Activated CD4-positive, alpha-beta T cell treated with anti-CD3 and anti-CD28 coated beads, Interleukin-2, amount 10 ng/mL, durations not matched to agents 7 days and 5 days (primary cell): ENCODE measurements around the gene ALKBH5. TPM values are rescaled to one million over a fixed set of nuclear protein-coding genes. Genes with fewer than 3 reads are reported as not detected.

Experiments used
- CTCF ChIA-PET: fragments of 350-600 bp; sonication (Branson Sonifier 250); formaldehyde crosslinking; loops from one replicate; lab custom pipeline; 2021; ENCODE audit warnings: antibody characterized with exemption; lab: Charles Lee
- POLR2A ChIA-PET: fragments of 350-600 bp; sonication (Branson Sonifier 250); formaldehyde crosslinking; loops from one replicate; lab custom pipeline; 2021; ENCODE audit warnings: antibody characterized with exemption; lab: Charles Lee
- DNase-seq: peaks from one replicate; pipeline ENCODE4 v3.0.0-alpha.2; 2020
- H3K27ac Mint-ChIP-seq: one replicate; pipeline ENCODE4 v1.8.0; 2021; ENCODE audit warnings: mild to moderate bottlenecking, moderate library complexity, mixed read lengths
- H3K27me3 Mint-ChIP-seq: one replicate; pipeline ENCODE4 v1.8.0; 2021; ENCODE audit warnings: mixed read lengths
- H3K36me3 Mint-ChIP-seq: one replicate; pipeline ENCODE4 v1.8.0; 2021; ENCODE audit warnings: low read depth, mixed read lengths
- H3K4me1 Mint-ChIP-seq: one replicate; pipeline ENCODE4 v1.8.0; 2021; ENCODE audit warnings: mixed read lengths
- H3K4me3 Mint-ChIP-seq: one replicate; pipeline ENCODE4 v1.8.0; 2021; ENCODE audit warnings: mild to moderate bottlenecking, moderate library complexity, mixed read lengths
- H3K9me3 Mint-ChIP-seq: one replicate; pipeline ENCODE4 v1.8.0; 2021; ENCODE audit warnings: mixed read lengths
- total RNA-seq, 2 experiments: library from RNA; stranded (reverse); gene quantifications; one replicate each; pipeline ENCODE4 v1.2.3, GENCODE V29; 2021

The ALKBH5 gene
- 100 to 1,000 TPM in 1 of 2 experiments, 10 to 100 TPM in 1; 98.2 to 102 TPM for total RNA-seq

DNA sequence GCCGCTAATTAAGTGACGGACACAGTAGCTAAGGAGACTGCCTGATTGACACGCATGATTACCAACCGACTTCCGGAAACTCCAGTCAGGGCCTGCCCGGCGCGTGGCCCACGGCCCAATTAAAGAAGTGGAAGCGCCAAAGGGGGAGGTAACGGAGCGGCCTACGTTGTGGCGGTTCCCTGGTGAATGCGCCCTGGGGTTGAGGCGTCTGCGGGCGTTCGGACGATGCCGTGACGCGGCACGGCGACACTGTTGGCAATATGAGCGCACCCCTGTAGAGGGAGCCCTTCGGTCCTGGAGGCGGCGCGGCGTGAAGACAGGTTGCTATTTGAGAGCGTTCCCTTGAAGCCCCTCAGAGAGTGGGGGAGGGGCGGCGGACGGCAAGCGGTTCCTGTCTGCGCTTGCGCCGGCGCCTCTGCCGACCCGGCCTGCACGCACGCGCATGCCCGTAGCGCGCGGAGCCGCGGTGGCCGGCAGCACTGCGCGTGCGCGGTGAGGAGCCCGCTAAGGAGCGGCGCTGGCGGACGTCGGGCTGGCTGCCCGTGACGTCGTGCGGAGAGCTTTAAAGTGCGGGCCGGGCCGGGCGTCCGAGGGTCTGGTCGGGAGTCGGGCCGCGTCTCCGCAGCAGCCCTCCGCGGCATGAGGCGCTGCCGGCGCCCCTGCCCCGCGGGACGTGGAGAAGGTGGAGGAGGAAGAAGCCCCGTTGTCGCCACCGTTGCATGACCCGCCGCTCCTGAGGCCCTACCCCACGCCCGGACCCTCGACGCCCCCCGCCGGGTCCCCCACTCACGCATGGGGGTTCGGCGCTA, at the start of gene ALKBH5:
Gene ALKBH5 (plus strand): TSS at position 495 of the 809 bp plus-strand sequence. CDS start 416 bp downstream, outside the sequence.
- H3K4me1 Mint-ChIP-seq: peaks cover 54% of the 10 kb centered on the region
- CTCF ChIA-PET: interaction anchor here (0.7 to 2.6 kb wide), 12 partner anchors 9 to 78 kb away, joined by 3 to 10 read pairs (median 4); no protein-coding TSS in a partner anchor

DNA sequence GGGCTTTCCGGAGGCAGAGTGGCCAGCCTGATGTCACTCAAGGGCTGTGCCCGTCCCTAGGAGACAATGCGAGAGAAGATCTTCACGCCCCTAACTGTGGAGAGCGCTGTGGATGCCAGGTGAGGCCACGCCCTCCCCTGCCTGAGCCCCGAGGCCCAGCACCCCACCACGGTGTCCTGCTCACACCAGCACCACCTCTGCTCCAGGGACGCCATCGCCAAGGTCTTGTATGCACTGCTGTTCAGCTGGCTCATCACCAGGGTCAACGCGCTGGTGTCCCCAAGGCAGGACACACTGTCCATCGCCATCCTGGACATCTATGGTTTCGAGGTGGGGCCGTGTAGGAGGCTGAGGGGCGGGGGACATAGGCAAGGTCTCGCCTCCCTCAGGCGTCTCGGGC, 47.3 kb upstream of the ALKBH5 start:
- DNase-seq: no peak
- ChIA-PET CTCF (no interaction called here), POLR2A (no interaction called here)
- no peak overlapping the region for H3K4me3 Mint-ChIP-seq
- no peaks in the 10 kb centered on the region for H3K27me3 Mint-ChIP-seq
- H3K27ac Mint-ChIP-seq: no peak overlapping the region
- no peaks in the 10 kb centered on the region for H3K36me3 Mint-ChIP-seq
- H3K9me3 Mint-ChIP-seq: no peaks in the 10 kb centered on the region
- H3K4me1 Mint-ChIP-seq: peaks cover 4% of the 10 kb centered on the region

More for the DNA sequence above, at the start of gene ALKBH5:
- DNase-seq: peak; percentile 98
- POLR2A ChIA-PET: no interaction called here
- peak within 1 kb of the TSS; percentile 96 for H3K27ac Mint-ChIP-seq
- peaks cover 34% of the 10 kb centered on the region for H3K36me3 Mint-ChIP-seq
- no peaks in the 10 kb centered on the region for H3K9me3 Mint-ChIP-seq
- H3K27me3 Mint-ChIP-seq: no peaks in the 10 kb centered on the region
- peak within 1 kb of the TSS; percentile 96 for H3K4me3 Mint-ChIP-seq

DNA sequence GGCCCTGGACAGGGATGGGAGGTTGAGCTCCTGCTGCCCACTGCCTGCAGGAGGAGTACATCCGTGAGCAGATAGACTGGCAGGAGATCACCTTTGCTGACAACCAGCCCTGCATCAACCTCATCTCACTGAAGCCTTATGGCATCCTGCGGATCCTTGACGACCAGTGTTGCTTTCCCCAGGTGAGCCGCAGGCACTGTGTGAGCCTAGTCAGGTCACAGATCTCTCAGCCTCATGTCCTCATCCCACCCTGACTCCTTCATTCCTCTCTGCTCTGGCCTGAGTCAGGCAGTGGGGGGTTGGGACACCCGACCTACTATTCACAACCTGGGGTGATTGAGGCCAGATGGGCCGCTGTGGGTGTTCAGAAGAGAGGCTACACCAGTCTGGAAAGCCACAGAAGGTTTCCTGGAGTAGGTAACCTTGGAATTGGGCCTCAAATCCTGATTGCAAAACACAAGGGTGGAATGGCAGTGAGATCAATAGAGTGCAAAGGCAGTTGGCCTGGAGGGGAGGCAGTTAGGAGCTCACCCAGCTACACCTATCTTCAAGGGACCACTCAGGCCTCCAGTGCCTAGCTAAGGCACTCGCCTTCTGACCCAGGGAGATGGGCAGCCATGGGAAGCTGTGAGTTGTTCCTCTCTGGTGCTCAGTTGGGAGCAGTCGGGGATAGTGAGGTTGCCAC, 45.4 kb upstream of the ALKBH5 start:
- Mint-ChIP-seq H3K4me1 (peaks cover 4% of the 10 kb centered on the region), H3K9me3 (no peaks in the 10 kb centered on the region), H3K4me3 (no peak overlapping the region), H3K27me3 (no peaks in the 10 kb centered on the region), H3K36me3 (no peaks in the 10 kb centered on the region), H3K27ac (no peak overlapping the region)
- POLR2A ChIA-PET: no interaction called here
- CTCF ChIA-PET: interaction anchor here (0.5 kb wide), 1 partner anchor 91 kb away, joined by 4 read pairs; no protein-coding TSS in a partner anchor
- no peak for DNase-seq

DNA sequence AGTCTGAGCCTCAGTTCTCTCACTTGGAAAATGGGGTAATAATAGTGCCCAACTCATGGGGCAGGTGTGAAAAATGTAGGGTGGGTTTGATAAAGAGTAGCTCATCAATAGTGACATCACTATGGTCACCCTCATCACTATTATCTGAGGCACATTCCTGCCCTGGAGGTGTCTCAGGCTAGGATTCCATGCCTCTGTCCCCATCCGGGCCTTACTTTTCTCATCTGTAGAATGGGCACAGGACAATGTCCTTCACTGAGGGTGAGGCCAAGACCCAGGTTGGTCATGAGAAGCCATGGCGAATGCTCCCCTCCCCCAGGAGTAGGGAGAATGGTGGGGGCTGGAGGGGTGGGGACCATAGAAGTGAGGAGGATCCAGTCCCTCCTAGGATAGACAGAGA, 44.5 kb upstream of the ALKBH5 start:
- CTCF ChIA-PET: no interaction called here

DNA sequence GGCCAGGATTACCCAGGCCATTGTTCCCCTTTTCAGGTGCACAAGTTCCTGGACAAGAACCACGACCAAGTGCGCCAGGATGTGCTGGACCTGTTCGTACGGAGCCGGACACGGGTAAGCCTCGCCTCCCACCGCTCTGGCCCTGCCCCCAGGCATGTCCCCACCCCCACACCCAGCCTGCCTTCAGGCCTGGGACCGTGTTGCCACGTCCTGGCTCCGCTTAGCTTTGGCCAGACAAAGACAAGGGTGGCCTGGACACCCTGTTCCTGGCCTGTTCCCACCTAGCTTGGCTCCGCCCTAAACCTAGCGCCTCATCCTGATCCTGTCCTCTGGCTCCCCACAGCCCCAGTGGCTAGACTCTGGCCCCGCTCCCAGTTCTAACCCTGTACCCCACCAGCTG, 44.1 kb upstream of the ALKBH5 start:
- POLR2A ChIA-PET: no interaction called here
- DNase-seq: no peak
- Mint-ChIP-seq H3K9me3 (no peaks in the 10 kb centered on the region), H3K4me1 (peaks cover 4% of the 10 kb centered on the region), H3K36me3 (no peaks in the 10 kb centered on the region), H3K27ac (no peak overlapping the region), H3K4me3 (no peak overlapping the region), H3K27me3 (no peaks in the 10 kb centered on the region)
- CTCF ChIA-PET: interaction anchor here (3.5 kb wide), 1 partner anchor 15 kb away, joined by 18 read pairs; no protein-coding TSS in a partner anchor

More for the DNA sequence above, 44.5 kb upstream of the ALKBH5 start:
- Mint-ChIP-seq H3K27me3 (no peaks in the 10 kb centered on the region), H3K36me3 (no peaks in the 10 kb centered on the region), H3K27ac (no peak overlapping the region), H3K9me3 (no peaks in the 10 kb centered on the region), H3K4me3 (no peak overlapping the region), H3K4me1 (peaks cover 4% of the 10 kb centered on the region)
- no peak for DNase-seq
- POLR2A ChIA-PET: no interaction called here

DNA sequence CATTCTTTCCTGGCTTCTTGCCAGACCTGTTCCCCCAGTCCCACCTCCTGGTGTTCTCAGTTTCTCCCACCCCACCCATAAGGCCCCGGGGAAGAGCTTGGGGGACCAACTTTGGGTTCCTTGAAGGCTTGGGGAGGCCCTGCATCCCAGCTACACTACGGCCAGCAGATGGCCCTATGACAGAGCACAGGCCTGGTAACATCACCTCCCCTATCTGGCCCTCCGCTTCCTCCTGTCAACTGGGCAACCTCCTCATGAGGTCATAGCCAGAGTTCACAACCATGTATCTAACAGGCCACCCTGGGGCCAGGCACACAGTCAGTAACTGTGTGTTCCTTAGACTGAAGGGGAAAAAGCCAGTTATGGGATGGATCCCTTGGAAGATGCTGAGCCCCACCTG, 43.7 kb upstream of the ALKBH5 start:
- DNase-seq: no peak
- peaks cover 4% of the 10 kb centered on the region for H3K4me1 Mint-ChIP-seq
- CTCF ChIA-PET: interaction anchor here (1.3 to 3.5 kb wide), 3 partner anchors 15 to 77 kb away, joined by 3 to 18 read pairs (median 8); no protein-coding TSS in a partner anchor
- H3K9me3 Mint-ChIP-seq: no peaks in the 10 kb centered on the region
- POLR2A ChIA-PET: no interaction called here
- no peak overlapping the region for H3K4me3 Mint-ChIP-seq
- no peak overlapping the region for H3K27ac Mint-ChIP-seq
- no peaks in the 10 kb centered on the region for H3K36me3 Mint-ChIP-seq
- H3K27me3 Mint-ChIP-seq: no peaks in the 10 kb centered on the region

DNA sequence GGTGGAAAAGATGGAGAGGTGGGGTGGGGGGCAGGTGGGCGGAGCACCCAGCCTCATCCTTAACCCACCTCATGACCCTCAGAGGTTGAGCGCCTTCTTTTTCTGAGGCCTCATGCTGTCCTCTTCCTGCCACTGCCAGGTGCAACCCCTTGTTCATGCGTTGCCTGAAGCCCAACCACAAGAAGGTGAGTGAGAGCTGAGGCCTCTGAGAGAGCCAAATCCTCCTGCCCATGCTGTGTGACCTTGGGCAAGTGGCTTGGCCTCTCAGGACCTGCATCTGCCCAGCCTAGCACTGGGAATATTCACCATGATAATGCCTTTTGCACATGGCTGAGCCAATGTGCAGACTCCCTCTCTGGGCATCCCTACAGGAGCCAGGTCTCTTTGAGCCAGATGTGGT, 43.0 kb upstream of the ALKBH5 start:
- POLR2A ChIA-PET: no interaction called here
- CTCF ChIA-PET: interaction anchor here (1.3 to 3.5 kb wide), 3 partner anchors 14 to 76 kb away, joined by 3 to 18 read pairs (median 8); no protein-coding TSS in a partner anchor
- no peak for DNase-seq
- no peak overlapping the region for H3K27ac Mint-ChIP-seq
- peaks cover 4% of the 10 kb centered on the region for H3K4me1 Mint-ChIP-seq
- H3K27me3 Mint-ChIP-seq: no peaks in the 10 kb centered on the region
- no peak overlapping the region for H3K4me3 Mint-ChIP-seq
- no peaks in the 10 kb centered on the region for H3K9me3 Mint-ChIP-seq
- H3K36me3 Mint-ChIP-seq: no peaks in the 10 kb centered on the region

DNA sequence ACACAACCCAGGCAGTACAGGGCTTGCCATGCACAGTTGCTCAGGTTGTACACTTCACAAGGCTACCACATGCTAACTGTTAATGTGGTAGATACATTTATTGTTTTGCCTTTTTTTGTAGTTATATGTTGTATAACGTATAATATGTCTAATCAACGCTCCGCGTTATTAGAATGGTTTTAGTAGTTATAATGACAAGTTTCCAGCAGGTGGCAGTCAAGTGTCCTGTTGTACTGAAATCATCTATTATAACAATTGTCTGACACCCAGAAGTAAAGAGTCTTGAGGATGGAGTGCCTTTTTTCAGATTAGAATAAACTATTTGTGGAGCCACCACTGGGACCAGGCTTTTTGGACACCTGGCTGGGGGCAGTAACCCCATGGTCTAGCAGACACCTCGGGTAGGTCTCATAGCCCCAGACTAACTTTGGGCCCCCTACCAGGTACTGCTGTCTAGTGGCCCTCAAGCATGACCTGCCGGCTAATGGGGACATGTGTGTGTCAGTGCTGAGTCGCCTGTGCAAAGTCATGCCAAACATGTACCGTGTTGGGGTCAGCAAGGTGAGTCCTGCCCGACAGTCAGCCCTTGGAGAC, 42.3 kb upstream of the ALKBH5 start:
- H3K4me1 Mint-ChIP-seq: peaks cover 4% of the 10 kb centered on the region
- no peaks in the 10 kb centered on the region for H3K9me3 Mint-ChIP-seq
- no peaks in the 10 kb centered on the region for H3K27me3 Mint-ChIP-seq
- ChIA-PET POLR2A (no interaction called here), CTCF (interaction anchor here (0.5 to 3.5 kb wide), 6 partner anchors 13 to 75 kb away, joined by 3 to 18 read pairs (median 3); no protein-coding TSS in a partner anchor)
- no peak overlapping the region for H3K4me3 Mint-ChIP-seq
- H3K36me3 Mint-ChIP-seq: no peaks in the 10 kb centered on the region
- DNase-seq: peak; percentile 61
- no peak overlapping the region for H3K27ac Mint-ChIP-seq

DNA sequence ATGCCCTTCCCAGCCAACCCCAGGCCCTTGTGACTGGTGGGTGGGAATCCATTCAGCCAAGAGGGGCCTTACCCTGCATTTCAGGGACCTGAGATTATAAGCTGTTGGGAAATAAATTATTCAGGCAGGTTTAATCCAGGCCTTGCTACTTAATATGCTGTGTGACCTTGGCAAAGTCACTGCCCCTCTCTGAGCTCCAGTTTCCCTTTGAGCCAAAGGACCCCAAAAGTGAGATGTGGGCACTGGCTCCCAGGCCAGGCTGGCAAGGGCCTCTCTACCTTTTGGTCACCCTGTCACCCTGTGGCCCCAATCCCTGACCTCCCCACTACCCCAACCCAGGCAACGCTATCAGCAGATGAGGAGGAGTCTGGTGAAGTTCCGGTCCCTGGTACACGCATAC, 41.2 kb upstream of the ALKBH5 start:
- H3K36me3 Mint-ChIP-seq: no peaks in the 10 kb centered on the region
- POLR2A ChIA-PET: interaction anchor here (0.6 kb wide), 1 partner anchor 409 kb away, joined by 6 read pairs; no protein-coding TSS in a partner anchor
- H3K4me3 Mint-ChIP-seq: no peak overlapping the region
- no peak overlapping the region for H3K27ac Mint-ChIP-seq
- no peaks in the 10 kb centered on the region for H3K27me3 Mint-ChIP-seq
- CTCF ChIA-PET: interaction anchor here (0.6 to 3.5 kb wide), 5 partner anchors 12 to 242 kb away, joined by 3 to 18 read pairs (median 3); no protein-coding TSS in a partner anchor
- H3K9me3 Mint-ChIP-seq: no peaks in the 10 kb centered on the region
- no peak for DNase-seq
- peaks cover 4% of the 10 kb centered on the region for H3K4me1 Mint-ChIP-seq

DNA sequence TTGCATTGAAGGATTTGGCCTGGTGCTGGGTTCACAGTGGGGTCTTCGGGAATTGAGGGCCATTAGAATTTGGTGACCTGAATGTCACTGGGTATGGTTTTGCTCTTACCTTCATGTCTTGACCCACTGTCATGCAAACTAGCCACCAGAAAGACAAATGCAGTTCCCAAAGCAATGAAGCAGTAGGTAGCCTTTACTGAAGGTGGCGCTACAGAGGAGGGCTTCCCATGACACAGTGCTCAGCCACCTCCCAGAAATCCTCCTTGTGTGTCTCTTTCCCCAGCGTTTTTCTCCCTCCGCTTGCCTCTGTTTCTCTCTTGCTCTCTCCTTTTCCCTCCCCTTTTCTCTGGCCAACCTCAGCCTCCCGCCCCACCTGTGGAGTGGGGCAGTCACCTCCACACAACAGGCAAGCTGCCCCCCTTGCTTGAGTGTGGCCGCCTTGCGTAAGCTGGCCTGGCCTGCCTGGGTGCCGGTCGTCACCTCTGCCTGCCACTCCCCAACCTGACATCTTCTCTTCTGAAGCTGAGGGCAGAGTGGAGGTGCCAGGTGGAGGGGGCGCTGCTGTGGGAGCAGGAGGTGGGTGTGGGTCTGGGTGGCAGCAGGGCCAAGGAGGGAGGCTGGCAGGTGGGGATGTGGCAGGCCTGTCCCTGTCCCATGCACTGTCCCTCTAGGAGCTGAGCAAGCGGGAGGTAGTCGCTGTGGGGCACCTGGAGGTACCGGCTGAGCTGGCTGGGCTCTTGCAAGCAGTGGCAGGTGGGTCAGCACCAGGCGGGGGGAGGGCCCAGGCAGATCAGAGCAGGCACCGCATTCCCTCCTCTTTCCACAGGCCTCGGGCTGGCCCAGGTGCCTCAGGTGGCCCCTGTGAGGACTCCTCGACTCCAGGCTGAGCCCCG, 40.3 kb upstream of the ALKBH5 start:
- ChIA-PET POLR2A (interaction anchor here (1.1 kb wide), 1 partner anchor 15 kb away, joined by 3 read pairs; no protein-coding TSS in a partner anchor), CTCF (interaction anchor here (1.2 to 3.5 kb wide), 2 partner anchors 11 to 17 kb away, joined by 3 to 18 read pairs; no protein-coding TSS in a partner anchor)
- H3K4me1 Mint-ChIP-seq: peaks cover 4% of the 10 kb centered on the region
- no peak overlapping the region for H3K27ac Mint-ChIP-seq
- no peaks in the 10 kb centered on the region for H3K27me3 Mint-ChIP-seq
- DNase-seq: no peak
- H3K9me3 Mint-ChIP-seq: no peaks in the 10 kb centered on the region
- no peak overlapping the region for H3K4me3 Mint-ChIP-seq
- no peaks in the 10 kb centered on the region for H3K36me3 Mint-ChIP-seq

DNA sequence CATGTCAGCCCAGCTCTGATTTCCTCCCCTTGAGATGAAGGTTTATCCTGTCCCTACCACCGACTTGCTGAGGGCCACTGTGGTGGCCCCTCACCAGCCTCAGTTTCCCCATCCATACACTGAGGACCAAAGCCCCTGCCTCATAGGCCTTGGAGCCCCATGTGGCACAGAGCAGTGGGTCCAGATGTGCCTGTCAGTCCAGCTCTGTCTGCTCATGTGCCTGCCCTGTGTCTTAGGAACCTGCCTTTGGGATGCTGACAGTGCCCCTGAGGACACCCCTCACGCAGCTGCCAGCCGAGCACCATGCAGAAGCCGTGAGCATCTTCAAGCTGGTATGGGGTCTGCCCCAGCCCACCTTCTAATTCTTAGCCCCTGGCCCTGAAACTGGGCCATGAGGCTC, 39.4 kb upstream of the ALKBH5 start:
- POLR2A ChIA-PET: interaction anchor here (1.1 kb wide), 1 partner anchor 14 kb away, joined by 3 read pairs; no protein-coding TSS in a partner anchor
- Mint-ChIP-seq H3K4me3 (no peak overlapping the region), H3K36me3 (no peaks in the 10 kb centered on the region), H3K27me3 (no peaks in the 10 kb centered on the region), H3K9me3 (no peaks in the 10 kb centered on the region), H3K27ac (no peak overlapping the region), H3K4me1 (peaks cover 4% of the 10 kb centered on the region)
- no peak for DNase-seq
- CTCF ChIA-PET: no interaction called here
